GM12872 (cell line): ENCODE measurements around the gene GALNT2.

Experiments
- TF ChIP-seq, protein P1 (sequence below): IDR thresholded peaks from 3 replicates; pipeline ENCODE4 v1.5.1; 2011; ENCODE audit warnings: low read depth, mild to moderate bottlenecking, low read length, moderate library complexity; ENCODE audit not compliant: insufficient read depth

GALNT2 gene

DNA sequence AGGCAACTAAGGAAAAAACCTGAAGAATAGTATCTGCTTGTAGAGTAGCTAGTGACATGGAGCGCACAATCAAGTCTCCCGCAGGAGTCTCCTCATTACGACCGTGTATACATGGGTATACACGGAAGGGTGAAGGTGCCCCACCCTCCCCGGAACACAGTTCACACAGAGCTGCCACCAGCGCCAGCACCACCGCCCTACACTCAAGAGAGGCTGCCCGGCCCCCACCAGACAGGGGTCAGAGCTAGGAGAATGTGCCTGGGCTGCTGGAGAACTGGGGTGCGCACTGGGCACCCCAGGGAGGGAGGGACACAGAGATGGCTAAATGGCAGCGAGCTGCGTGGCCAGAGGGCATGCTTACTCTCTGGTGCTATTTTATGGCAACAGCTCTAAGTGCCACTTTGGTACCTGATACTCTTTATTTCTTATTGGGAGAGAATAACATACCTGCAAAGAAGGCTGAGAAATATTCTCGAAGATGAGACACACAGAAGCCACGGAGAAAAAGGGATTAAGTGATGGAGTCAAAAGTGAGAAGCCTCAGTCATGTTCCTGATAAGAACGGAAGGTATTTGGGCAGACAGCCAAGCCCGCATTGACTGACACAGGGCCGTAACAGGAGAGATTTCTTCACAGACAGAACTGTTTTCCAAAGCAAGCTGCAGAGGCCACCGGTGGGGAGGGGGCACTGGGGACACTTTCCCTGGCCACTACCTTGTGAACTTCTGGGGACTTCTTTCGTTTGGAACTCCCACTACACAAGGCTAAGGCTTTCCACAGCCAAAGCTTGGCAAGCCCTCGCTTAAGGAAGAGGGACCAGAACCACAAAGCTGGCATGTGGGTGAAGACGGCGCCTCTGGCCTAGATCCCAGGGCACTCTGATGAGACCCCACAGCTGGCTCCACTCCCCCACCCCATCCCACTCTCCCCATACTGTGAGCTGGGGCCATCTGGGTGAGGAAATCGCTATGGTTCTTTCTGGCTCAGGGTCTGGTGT lies 251.1 kb downstream of the GALNT2 start:
- TF ChIP-seq, protein P1, sequence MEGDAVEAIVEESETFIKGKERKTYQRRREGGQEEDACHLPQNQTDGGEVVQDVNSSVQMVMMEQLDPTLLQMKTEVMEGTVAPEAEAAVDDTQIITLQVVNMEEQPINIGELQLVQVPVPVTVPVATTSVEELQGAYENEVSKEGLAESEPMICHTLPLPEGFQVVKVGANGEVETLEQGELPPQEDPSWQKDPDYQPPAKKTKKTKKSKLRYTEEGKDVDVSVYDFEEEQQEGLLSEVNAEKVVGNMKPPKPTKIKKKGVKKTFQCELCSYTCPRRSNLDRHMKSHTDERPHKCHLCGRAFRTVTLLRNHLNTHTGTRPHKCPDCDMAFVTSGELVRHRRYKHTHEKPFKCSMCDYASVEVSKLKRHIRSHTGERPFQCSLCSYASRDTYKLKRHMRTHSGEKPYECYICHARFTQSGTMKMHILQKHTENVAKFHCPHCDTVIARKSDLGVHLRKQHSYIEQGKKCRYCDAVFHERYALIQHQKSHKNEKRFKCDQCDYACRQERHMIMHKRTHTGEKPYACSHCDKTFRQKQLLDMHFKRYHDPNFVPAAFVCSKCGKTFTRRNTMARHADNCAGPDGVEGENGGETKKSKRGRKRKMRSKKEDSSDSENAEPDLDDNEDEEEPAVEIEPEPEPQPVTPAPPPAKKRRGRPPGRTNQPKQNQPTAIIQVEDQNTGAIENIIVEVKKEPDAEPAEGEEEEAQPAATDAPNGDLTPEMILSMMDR = no peak

DNA sequence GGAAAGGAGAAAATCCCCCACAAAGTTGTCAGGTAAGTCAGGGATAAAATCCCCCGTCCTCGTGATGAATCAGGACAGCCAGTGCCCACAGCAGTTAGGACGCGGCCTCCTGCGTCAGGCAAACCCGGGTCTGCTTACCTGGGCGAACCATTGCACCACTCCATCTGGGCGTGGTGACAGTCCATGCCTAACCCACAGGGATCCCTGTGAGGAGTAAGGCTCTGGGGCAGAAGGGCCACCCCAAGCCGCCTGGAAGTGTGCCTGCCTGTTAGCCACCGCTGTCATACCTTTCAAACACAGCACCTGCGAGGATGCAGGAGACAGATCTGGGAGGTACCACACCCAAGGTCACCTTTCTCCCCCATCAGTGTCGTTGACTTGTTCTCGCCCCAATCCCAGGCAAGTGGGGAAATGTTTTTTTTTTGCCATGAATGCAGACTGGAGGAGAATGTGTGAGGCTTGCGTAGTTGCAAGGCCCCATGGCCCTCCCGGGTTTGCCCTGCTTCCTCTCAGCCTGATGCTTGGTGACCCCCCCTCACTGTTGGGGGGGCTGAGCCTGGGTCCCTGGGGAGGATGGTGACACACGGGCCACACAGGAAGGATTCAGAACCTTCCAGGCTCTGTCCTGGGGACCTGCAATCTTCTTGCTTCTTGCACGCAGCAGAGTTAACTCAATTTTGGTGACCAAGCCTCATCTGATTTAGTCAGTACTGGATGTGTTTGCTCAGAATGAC lies 252.1 kb downstream of the GALNT2 start:
- TF ChIP-seq, protein P1 = no peak

DNA sequence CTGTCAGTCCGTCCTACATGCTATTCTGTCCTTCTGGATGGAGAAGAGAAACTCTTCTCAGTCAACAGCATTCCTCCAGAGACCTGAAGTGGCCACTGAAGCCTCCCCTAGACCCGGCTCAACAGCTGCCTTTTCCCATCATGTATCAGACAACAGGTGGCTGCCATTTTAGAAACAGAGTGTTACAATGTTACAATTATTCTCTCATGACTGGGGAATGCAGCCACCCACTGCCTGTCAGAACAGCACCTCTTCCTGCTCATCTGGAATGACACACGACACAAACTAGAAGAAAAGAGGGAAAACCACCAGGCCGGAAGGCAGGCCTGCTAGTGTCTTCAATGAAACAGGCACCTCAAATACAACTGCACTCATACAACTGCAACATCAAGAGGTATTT lies 253.8 kb downstream of the GALNT2 start:
- TF ChIP-seq, protein P1 = no peak

DNA sequence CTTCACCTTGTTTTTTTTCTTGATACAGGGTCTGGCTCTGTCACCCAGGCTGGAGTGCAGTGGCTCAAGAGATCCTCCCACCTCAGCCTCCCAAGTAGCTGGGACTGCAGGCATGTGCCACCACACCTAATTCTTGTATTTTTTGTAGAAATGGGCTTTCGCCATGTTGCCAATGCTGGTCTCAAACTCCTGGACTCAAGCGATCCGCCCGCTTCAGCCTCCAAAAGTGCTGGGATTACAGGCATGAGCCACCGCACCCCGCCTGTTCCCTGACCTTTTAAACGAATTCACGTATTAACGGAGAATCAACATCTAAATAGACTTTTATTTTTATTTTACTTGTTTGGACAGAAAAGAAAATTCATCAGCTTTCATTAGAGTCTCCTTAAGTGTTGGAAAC lies 254.3 kb downstream of the GALNT2 start:
- TF ChIP-seq, protein P1 = no peak

DNA sequence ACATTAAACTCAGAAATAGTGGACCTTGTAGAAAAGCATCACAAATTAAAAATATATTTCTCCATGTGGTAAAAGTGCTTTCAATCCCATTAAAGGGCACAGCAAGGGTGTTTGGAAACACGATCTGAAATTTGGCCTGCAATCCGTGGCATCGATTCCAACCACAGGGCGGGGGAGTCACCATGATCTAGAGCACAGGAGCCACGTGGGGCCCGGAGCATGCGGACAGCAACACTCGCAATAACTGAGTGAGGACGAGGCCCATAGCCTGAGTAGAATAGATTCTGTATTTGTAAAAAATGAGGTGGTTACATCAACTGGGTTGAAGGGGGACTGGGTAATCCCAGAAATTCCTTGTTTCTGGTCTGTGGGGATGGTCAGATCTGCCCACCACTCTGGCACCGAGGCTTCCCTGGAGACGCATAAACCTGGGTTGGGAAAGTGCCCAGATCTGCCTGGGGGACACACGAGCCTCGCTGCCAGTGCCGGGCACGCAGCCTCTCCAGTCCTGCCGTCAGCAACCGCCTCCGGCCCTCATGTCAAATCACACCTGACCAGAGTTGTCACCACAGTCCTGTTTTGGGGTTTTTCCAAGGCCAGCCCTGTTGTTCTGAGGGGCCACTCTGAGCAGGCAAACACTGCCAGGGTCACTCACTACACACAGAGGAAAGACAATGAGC lies 254.8 kb downstream of the GALNT2 start:
- TF ChIP-seq, protein P1 = no peak

DNA sequence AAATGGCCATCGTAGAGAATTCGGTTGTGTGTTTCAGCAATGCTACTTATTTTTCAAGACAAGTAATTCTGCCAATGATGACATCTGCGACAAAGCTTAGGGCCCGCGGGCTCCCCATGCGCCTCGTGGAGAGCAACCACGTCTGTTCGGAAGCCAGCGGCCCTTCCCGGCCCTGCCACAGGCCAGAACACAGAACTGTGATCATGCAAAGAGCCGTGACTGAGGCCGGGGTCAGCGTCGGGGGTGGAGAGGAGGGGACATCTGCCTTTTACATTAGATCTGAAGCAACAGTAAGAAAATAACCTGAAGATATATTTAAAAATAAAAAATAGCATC lies 255.4 kb downstream of the GALNT2 start:
- TF ChIP-seq, protein P1 = no peak
